GM23338 (cell line): Measurements from ENCODE around the gene SELENOT. TPM values are rescaled to one million over a fixed set of nuclear protein-coding genes. Genes with fewer than 3 reads are reported as not detected.

Experiments
- ATAC-seq: fragments of 200-7000 bp; cut with Tn5 transposase; 3 replicates; pipeline ENCODE4 v1.9.1; 2020
- DNase-seq: peaks from one replicate; pipeline ENCODE4 v3.0.0-alpha.2; 2015; ENCODE audit warnings: low spot score
- H2AFZ ChIP-seq: fragments of 200-600 bp; sonication (generic); 2 replicates; pipeline ENCODE4 v1.8.0; 2016; ENCODE audit warnings: antibody characterized with exemption, mild to moderate bottlenecking, moderate library complexity
- H3F3A ChIP-seq: fragments of 200-600 bp; sonication (generic); replicated peaks from 2 replicates; pipeline ENCODE4 v1.8.0; 2017; ENCODE audit warnings: antibody characterized with exemption, mixed run types, low read depth
- H3K27ac ChIP-seq: fragments of 200-600 bp; sonication (generic); 2 replicates; pipeline ENCODE4 v1.6.1; 2016; ENCODE audit warnings: low read depth
- H3K27me3 ChIP-seq: fragments of 200-600 bp; sonication (generic); 2 replicates; pipeline ENCODE4 v1.8.0; 2016; ENCODE audit warnings: mild to moderate bottlenecking, mixed run types, moderate library complexity; ENCODE audit not compliant: insufficient read depth
- H3K36me3 ChIP-seq: fragments of 200-600 bp; sonication (generic); 2 replicates; pipeline ENCODE4 v1.8.0; 2016; ENCODE audit warnings: mild to moderate bottlenecking; ENCODE audit not compliant: insufficient read depth
- H3K4me1 ChIP-seq: fragments of 200-600 bp; sonication (generic); 2 replicates; pipeline ENCODE4 v1.8.0; 2016; ENCODE audit warnings: mild to moderate bottlenecking, moderate library complexity; ENCODE audit not compliant: insufficient read depth
- H3K4me2 ChIP-seq: fragments of 200-600 bp; sonication (generic); 2 replicates; pipeline ENCODE4 v1.7.1; 2017; ENCODE audit warnings: mixed run types
- H3K4me3 ChIP-seq: fragments of 200-600 bp; sonication (generic); 2 replicates; pipeline ENCODE4 v1.6.1; 2016; ENCODE audit warnings: mixed run types
- H3K79me2 ChIP-seq: fragments of 200-600 bp; sonication (generic); replicated peaks from 2 replicates; pipeline ENCODE4 v1.8.0; 2017; ENCODE audit warnings: mild to moderate bottlenecking; ENCODE audit not compliant: insufficient read depth
- H3K9me2 ChIP-seq: fragments of 200-600 bp; sonication (generic); 2 replicates; pipeline ENCODE4 v1.8.0; 2017; ENCODE audit not compliant: insufficient read depth
- H4K20me1 ChIP-seq: fragments of 200-600 bp; sonication (generic); replicated peaks from 2 replicates; pipeline ENCODE4 v1.8.0; 2017; ENCODE audit warnings: mild to moderate bottlenecking; ENCODE audit not compliant: insufficient read depth
- H3K27ac Mint-ChIP-seq: 2 replicates; pipeline ENCODE4 v1.8.0; 2020; ENCODE audit warnings: inconsistent platforms, mild to moderate bottlenecking, moderate library complexity, mixed read lengths
- H3K27me3 Mint-ChIP-seq: 3 replicates; pipeline ENCODE4 v1.8.0; 2022; ENCODE audit warnings: low read depth, mild to moderate bottlenecking, moderate library complexity, mixed read lengths, inconsistent platforms; ENCODE audit not compliant: insufficient read depth, poor library complexity
- H3K36me3 Mint-ChIP-seq: 3 replicates; pipeline ENCODE4 v1.8.0; 2021; ENCODE audit warnings: low read depth, mild to moderate bottlenecking, inconsistent platforms, moderate library complexity, mixed read lengths
- H3K4me1 Mint-ChIP-seq: 3 replicates; pipeline ENCODE4 v1.8.0; 2020; ENCODE audit warnings: mild to moderate bottlenecking, inconsistent platforms, mixed read lengths
- H3K4me3 Mint-ChIP-seq: 3 replicates; pipeline ENCODE4 v1.8.0; 2021; ENCODE audit warnings: moderate library complexity, mild to moderate bottlenecking, inconsistent platforms, mixed read lengths
- H3K9me3 Mint-ChIP-seq: 3 replicates; pipeline ENCODE4 v1.8.0; 2020; ENCODE audit warnings: moderate library complexity, mild to moderate bottlenecking, inconsistent platforms, mixed read lengths
- EZH2 ChIP-seq: fragments of 200-600 bp; sonication (generic); IDR thresholded peaks from one replicate; pipeline ENCODE4 v1.8.0; 2017; ENCODE audit warnings: antibody characterized with exemption, mild to moderate bottlenecking, low read depth; ENCODE audit not compliant: unreplicated experiment
- JUNB ChIP-seq: IDR thresholded peaks from one replicate; pipeline ENCODE4 v1.6.1; 2016; ENCODE audit warnings: antibody characterized with exemption; ENCODE audit not compliant: unreplicated experiment
- POLR2AphosphoS5 ChIP-seq: IDR thresholded peaks from 2 replicates; pipeline ENCODE4 v1.6.1; 2016; ENCODE audit warnings: antibody characterized with exemption, low read depth
- ZNF331 ChIP-seq: fragments of 250-450 bp; sonication (Bioruptor Pico); IDR thresholded peaks from 2 replicates; pipeline ENCODE4 v1.5.0; 2020; ENCODE audit warnings: low read depth, mild to moderate bottlenecking, moderate library complexity
- polyA plus RNA-seq: library from polyadenylated mRNA; unstranded; fragments of >200 nt; fragmentation: Nextera tagmentation; extraction: Ambion mirVana; gene quantifications from 2 replicates; pipeline ENCODE4 v1.2.1, GENCODE V29; 2016
- total RNA-seq: library from RNA; depleted of rRNA; stranded (reverse); fragments of >200 nt; shearing (Covaris generic); gene quantifications from 2 replicates; pipeline ENCODE4 v1.2.3, GENCODE V29; 2014
- TF ChIP-seq, protein P1 (sequence below): fragments of 250-450 bp; sonication (Bioruptor Pico); IDR thresholded peaks from 2 replicates; pipeline ENCODE4 v1.5.0; 2020; ENCODE audit warnings: mild to moderate bottlenecking, moderate library complexity
- TF ChIP-seq, protein P2 (sequence below), 2 experiments: fragments of 200-600 bp in 1 of 2; sonication (generic) in 1 of 2; conservative IDR thresholded peaks; 2 replicates each; pipeline versions ENCODE4 v1.5.1 to v1.6.1; 2016 to 2017; ENCODE audit warnings: antibody characterized with exemption in 2 of 2, low read depth in 2 of 2, mild to moderate bottlenecking in 2 of 2, moderate library complexity in 1 of 2
- TF ChIP-seq, protein P3 (sequence below): IDR thresholded peaks from 2 replicates; pipeline ENCODE4 v1.6.1; 2016; ENCODE audit warnings: antibody characterized with exemption

Gene SELENOT
- total and polyA plus RNA-seq, 2 experiments from 2014 or later = 56.1 to 61.3 TPM

DNA sequence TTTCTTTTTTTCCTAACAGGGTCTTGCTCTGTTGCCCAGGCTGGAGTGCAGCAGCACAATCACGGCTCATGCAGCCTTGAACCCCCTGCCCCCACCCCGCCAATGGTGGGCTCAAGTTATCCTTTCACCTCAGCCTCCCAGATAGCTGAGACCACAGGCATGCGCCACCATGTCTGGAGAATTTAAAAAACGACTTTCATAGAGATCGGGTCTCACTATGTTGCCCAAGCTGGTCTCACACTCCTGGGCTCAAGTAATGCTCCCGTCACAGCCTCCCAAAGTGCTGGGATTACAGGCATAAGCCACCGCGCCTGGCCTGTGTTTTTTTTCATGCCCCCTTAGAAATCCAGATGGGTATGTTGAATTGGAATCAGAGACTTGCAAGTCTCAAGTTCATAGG lies 60.3 kb downstream of the SELENOT start (continued):
- TF ChIP-seq, protein P1, sequence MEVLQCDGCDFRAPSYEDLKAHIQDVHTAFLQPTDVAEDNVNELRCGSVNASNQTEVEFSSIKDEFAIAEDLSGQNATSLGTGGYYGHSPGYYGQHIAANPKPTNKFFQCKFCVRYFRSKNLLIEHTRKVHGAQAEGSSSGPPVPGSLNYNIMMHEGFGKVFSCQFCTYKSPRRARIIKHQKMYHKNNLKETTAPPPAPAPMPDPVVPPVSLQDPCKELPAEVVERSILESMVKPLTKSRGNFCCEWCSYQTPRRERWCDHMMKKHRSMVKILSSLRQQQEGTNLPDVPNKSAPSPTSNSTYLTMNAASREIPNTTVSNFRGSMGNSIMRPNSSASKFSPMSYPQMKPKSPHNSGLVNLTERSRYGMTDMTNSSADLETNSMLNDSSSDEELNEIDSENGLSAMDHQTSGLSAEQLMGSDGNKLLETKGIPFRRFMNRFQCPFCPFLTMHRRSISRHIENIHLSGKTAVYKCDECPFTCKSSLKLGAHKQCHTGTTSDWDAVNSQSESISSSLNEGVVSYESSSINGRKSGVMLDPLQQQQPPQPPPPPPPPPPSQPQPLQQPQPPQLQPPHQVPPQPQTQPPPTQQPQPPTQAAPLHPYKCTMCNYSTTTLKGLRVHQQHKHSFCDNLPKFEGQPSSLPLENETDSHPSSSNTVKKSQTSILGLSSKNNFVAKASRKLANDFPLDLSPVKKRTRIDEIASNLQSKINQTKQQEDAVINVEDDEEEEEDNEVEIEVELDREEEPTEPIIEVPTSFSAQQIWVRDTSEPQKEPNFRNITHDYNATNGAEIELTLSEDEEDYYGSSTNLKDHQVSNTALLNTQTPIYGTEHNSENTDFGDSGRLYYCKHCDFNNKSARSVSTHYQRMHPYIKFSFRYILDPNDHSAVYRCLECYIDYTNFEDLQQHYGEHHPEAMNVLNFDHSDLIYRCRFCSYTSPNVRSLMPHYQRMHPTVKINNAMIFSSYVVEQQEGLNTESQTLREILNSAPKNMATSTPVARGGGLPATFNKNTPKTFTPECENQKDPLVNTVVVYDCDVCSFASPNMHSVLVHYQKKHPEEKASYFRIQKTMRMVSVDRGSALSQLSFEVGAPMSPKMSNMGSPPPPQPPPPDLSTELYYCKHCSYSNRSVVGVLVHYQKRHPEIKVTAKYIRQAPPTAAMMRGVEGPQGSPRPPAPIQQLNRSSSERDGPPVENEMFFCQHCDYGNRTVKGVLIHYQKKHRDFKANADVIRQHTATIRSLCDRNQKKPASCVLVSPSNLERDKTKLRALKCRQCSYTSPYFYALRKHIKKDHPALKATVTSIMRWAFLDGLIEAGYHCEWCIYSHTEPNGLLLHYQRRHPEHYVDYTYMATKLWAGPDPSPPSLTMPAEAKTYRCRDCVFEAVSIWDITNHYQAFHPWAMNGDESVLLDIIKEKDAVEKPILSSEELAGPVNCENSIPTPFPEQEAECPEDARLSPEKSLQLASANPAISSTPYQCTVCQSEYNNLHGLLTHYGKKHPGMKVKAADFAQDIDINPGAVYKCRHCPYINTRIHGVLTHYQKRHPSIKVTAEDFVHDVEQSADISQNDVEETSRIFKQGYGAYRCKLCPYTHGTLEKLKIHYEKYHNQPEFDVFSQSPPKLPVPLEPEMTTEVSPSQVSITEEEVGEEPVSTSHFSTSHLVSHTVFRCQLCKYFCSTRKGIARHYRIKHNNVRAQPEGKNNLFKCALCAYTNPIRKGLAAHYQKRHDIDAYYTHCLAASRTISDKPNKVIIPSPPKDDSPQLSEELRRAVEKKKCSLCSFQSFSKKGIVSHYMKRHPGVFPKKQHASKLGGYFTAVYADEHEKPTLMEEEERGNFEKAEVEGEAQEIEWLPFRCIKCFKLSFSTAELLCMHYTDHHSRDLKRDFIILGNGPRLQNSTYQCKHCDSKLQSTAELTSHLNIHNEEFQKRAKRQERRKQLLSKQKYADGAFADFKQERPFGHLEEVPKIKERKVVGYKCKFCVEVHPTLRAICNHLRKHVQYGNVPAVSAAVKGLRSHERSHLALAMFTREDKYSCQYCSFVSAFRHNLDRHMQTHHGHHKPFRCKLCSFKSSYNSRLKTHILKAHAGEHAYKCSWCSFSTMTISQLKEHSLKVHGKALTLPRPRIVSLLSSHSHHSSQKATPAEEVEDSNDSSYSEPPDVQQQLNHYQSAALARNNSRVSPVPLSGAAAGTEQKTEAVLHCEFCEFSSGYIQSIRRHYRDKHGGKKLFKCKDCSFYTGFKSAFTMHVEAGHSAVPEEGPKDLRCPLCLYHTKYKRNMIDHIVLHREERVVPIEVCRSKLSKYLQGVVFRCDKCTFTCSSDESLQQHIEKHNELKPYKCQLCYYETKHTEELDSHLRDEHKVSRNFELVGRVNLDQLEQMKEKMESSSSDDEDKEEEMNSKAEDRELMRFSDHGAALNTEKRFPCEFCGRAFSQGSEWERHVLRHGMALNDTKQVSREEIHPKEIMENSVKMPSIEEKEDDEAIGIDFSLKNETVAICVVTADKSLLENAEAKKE = no peak
- TF ChIP-seq, protein P2, sequence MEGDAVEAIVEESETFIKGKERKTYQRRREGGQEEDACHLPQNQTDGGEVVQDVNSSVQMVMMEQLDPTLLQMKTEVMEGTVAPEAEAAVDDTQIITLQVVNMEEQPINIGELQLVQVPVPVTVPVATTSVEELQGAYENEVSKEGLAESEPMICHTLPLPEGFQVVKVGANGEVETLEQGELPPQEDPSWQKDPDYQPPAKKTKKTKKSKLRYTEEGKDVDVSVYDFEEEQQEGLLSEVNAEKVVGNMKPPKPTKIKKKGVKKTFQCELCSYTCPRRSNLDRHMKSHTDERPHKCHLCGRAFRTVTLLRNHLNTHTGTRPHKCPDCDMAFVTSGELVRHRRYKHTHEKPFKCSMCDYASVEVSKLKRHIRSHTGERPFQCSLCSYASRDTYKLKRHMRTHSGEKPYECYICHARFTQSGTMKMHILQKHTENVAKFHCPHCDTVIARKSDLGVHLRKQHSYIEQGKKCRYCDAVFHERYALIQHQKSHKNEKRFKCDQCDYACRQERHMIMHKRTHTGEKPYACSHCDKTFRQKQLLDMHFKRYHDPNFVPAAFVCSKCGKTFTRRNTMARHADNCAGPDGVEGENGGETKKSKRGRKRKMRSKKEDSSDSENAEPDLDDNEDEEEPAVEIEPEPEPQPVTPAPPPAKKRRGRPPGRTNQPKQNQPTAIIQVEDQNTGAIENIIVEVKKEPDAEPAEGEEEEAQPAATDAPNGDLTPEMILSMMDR (conservative IDR thresholded peaks at IDR 0.05; ENCODE audit: low read depth in 2 of 2) = no peak
- TF ChIP-seq JUNB (no peak), ZNF331 (CRISPR knock-in tag) (no peak)

DNA sequence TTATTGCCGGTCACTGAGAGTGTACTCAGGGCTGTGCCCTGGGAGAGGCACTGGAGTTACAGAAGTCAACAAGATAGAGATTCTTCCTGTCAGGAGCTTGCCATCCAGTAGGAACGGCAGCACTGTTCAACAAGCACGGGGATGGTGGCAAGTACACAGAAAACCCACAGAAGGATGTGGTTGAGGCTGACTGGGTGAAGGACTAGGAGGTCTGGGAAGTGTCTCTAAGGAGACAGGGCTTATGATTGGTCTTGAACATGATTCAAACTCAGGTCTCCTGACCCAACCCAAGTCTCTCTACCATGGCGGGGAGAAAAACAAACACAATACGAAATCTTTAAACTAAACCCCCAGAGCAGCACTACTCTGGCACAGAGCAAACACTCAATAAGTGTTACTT lies 63.0 kb downstream of the SELENOT start:
- H3K4me2 ChIP-seq = no peak overlapping the region
- Mint-ChIP-seq H3K27me3 (peaks cover 2% of the 10 kb centered on the region), H3K4me1 (no peaks in the 10 kb centered on the region; the same call in 2 of the 3 replicates), H3K9me3 (no peaks in the 10 kb centered on the region), H3K4me3 (no peak overlapping the region), H3K27ac (no peak overlapping the region; the same call in 1 of the 2 replicates), H3K36me3 (no peaks in the 10 kb centered on the region)
- H3K4me3 ChIP-seq = no peak overlapping the region
- no peaks in the 10 kb centered on the region; the same call in 1 of the 2 replicates for H3K9me2 ChIP-seq
- H4K20me1 ChIP-seq = no peaks in the 10 kb centered on the region
- H2AFZ ChIP-seq = 0 out of 2 replicates have a peak overlapping the region, but pooled peaks have one; percentile 72
- ATAC-seq (no peak), DNase-seq (no peak)
- no peaks in the 10 kb centered on the region for H3F3A ChIP-seq
- H3K4me1 ChIP-seq = peaks cover 6% of the 10 kb centered on the region
- no peak overlapping the region for H3K27ac ChIP-seq
- H3K27me3 ChIP-seq = no peaks in the 10 kb centered on the region
- H3K79me2 ChIP-seq = no peaks in the 10 kb centered on the region
- H3K36me3 ChIP-seq = no peaks in the 10 kb centered on the region
- TF ChIP-seq, protein P1 = no peak
- TF ChIP-seq POLR2AphosphoS5 (no peak), EZH2 (no peak)
- TF ChIP-seq, protein P3, sequence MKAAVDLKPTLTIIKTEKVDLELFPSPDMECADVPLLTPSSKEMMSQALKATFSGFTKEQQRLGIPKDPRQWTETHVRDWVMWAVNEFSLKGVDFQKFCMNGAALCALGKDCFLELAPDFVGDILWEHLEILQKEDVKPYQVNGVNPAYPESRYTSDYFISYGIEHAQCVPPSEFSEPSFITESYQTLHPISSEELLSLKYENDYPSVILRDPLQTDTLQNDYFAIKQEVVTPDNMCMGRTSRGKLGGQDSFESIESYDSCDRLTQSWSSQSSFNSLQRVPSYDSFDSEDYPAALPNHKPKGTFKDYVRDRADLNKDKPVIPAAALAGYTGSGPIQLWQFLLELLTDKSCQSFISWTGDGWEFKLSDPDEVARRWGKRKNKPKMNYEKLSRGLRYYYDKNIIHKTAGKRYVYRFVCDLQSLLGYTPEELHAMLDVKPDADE = no peak
